ENCODE results near the gene CRTC1.

DNA sequence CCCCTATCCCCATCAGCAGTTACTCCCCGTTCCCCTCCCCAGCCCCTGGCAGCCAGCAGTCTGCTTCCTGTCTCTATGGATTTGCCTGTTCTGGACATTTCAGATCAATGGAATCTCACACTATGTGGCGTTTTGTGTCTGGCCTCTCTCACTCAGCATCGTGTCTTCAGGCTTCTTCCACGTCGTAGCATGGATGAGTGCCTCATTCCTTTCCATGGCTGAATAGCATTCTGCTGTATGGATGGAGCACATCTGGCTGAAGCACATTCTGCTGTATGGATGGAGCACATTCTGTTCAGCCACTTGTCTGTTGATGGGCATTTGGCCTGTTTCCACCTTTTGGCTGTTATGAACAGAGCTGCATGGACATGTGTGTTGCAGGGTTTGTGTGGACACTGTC lies 29.5 kb downstream of the CRTC1 start:
- no peak for TF ChIP-seq TEAD4 (IDR thresholded peaks at IDR 0.05; ENCODE audit: low read length)
- no peak for TF ChIP-seq TEAD4 (CRISPR knock-in tag; IDR thresholded peaks at IDR 0.05; ENCODE audit: borderline replicate concordance)
- no peak for TF ChIP-seq RAD21 (CRISPR knock-in tag; conservative IDR thresholded peaks at IDR 0.05 in 1 of 2, IDR thresholded peaks at IDR 0.05 in 1 of 2)
- TF ChIP-seq, protein P1, sequence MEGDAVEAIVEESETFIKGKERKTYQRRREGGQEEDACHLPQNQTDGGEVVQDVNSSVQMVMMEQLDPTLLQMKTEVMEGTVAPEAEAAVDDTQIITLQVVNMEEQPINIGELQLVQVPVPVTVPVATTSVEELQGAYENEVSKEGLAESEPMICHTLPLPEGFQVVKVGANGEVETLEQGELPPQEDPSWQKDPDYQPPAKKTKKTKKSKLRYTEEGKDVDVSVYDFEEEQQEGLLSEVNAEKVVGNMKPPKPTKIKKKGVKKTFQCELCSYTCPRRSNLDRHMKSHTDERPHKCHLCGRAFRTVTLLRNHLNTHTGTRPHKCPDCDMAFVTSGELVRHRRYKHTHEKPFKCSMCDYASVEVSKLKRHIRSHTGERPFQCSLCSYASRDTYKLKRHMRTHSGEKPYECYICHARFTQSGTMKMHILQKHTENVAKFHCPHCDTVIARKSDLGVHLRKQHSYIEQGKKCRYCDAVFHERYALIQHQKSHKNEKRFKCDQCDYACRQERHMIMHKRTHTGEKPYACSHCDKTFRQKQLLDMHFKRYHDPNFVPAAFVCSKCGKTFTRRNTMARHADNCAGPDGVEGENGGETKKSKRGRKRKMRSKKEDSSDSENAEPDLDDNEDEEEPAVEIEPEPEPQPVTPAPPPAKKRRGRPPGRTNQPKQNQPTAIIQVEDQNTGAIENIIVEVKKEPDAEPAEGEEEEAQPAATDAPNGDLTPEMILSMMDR (IDR thresholded peaks at IDR 0.05 in 2 of 3, conservative IDR thresholded peaks at IDR 0.05 in 1 of 3; ENCODE audit: insufficient read depth in 2 of 3, low read depth in 1 of 3, low read length in 3 of 3): no peak
- no peak for TF ChIP-seq FOXJ2 (tag; IDR thresholded peaks at IDR 0.05)
- TF ChIP-seq IRF2 (CRISPR knock-in tag; IDR thresholded peaks at IDR 0.05): no peak

Data from K562 (cell line).